B cell (primary cell): ENCODE data around the gene NOA1. TPM values are rescaled to one million over a fixed set of nuclear protein-coding genes. Genes with fewer than 3 reads are reported as not detected.

Experiments used
- ATAC-seq: fragments of 200-7000 bp; cut with Tn5 transposase; one replicate; pipeline ENCODE4 v1.10.0; 2021; ENCODE audit warnings: low read depth, mild to moderate bottlenecking, moderate number of reproducible peaks, moderate library complexity
- CTCF ChIA-PET: fragments of 350-600 bp; sonication (Branson Sonifier 250); formaldehyde crosslinking; loops from one replicate; lab custom pipeline; 2021; ENCODE audit warnings: antibody characterized with exemption, inconsistent platforms; lab: Charles Lee
- POLR2A ChIA-PET: fragments of 350-600 bp; sonication (Branson Sonifier 250); formaldehyde crosslinking; loops from one replicate; lab custom pipeline; 2021; ENCODE audit warnings: antibody characterized with exemption; lab: Charles Lee
- DNase-seq: peaks from one replicate; pipeline ENCODE4 v3.0.0; 2013
- H2AFZ ChIP-seq: 2 replicates; pipeline ENCODE4 v1.6.1; 2012; ENCODE audit warnings: mild to moderate bottlenecking, low read depth, low read length; ENCODE audit not compliant: insufficient read depth, poor library complexity, severe bottlenecking
- H3K27ac ChIP-seq, 2 donors: 1 replicate in 1 of 2; 2 replicates in 1 of 2; pipeline ENCODE4 v1.5.1; 2012 to 2013; ENCODE audit warnings: low read length in 2 of 2, mild to moderate bottlenecking in 2 of 2, moderate library complexity in 1 of 2
- H3K27me3 ChIP-seq, 4 experiments: fragments of 200-600 bp in 1 of 4; sonication (generic) in 1 of 4; replicated peaks in 1 of 4; 1 replicate in 2 of 4; 2 replicates in 2 of 4; pipeline versions ENCODE4 v1.6.1 to v1.7.0; 2013 to 2016; ENCODE audit warnings: low read length in 3 of 4, mild to moderate bottlenecking in 2 of 4, mixed read lengths in 1 of 4, moderate library complexity in 1 of 4; ENCODE audit not compliant: insufficient read depth in 4 of 4, control insufficient read depth in 3 of 4; ENCODE audit errors: control extremely low read depth in 1 of 4
- H3K36me3 ChIP-seq, 2 experiments: replicated peaks in 1 of 2; 1 replicate in 1 of 2; 2 replicates in 1 of 2; pipeline versions ENCODE4 v1.6.1 to v1.7.1; 2013; ENCODE audit warnings: low read length in 1 of 2; ENCODE audit not compliant: insufficient read depth in 2 of 2, control insufficient read depth in 1 of 2; ENCODE audit errors: control extremely low read depth in 1 of 2, extremely low read depth in 1 of 2
- H3K4me1 ChIP-seq, 2 donors: fragments of 200-600 bp in 1 of 2; sonication (generic) in 1 of 2; 1 replicate in 1 of 2; 2 replicates in 1 of 2; pipeline versions ENCODE4 v1.5.1 to v1.6.1; 2013 to 2017; ENCODE audit warnings: low read length in 2 of 2; ENCODE audit not compliant: control insufficient read depth in 2 of 2, insufficient read depth in 2 of 2
- H3K4me2 ChIP-seq: replicated peaks from 2 replicates; pipeline ENCODE3; 2012; ENCODE audit warnings: mild to moderate bottlenecking, low read depth, low read length; ENCODE audit not compliant: poor library complexity, severe bottlenecking
- H3K4me3 ChIP-seq, 5 experiments: fragments of 200-600 bp in 1 of 5; sonication (generic) in 1 of 5; 1 replicate in 3 of 5; 2 replicates in 2 of 5; pipeline versions ENCODE4 v1.5.1 to v1.7.0; 2011 to 2016; ENCODE audit warnings: low read length in 4 of 5, mild to moderate bottlenecking in 4 of 5, low read depth in 2 of 5, control low read depth in 1 of 5, moderate library complexity in 1 of 5; ENCODE audit not compliant: insufficient read depth in 1 of 5; ENCODE audit errors: control extremely low read depth in 1 of 5, extremely low read depth in 1 of 5
- H3K79me2 ChIP-seq: fragments of 200-600 bp; sonication (generic); one replicate; pipeline ENCODE4 v1.6.0; 2016; ENCODE audit warnings: low read length; ENCODE audit not compliant: control insufficient read depth, insufficient read depth
- H3K9ac ChIP-seq: fragments of 200-600 bp; sonication (generic); 2 replicates; pipeline ENCODE4 v1.6.1; 2017; ENCODE audit warnings: mild to moderate bottlenecking, low read length, moderate library complexity
- H3K9me3 ChIP-seq, 3 donors: one replicate each; pipeline versions ENCODE4 v1.6.1 to v1.7.1; 2013; ENCODE audit warnings: low read length in 2 of 3; ENCODE audit not compliant: control insufficient read depth in 2 of 3, insufficient read depth in 1 of 3; ENCODE audit errors: control extremely low read depth in 1 of 3
- H4K20me1 ChIP-seq: 2 replicates; pipeline ENCODE4 v1.6.0; 2012; ENCODE audit warnings: mild to moderate bottlenecking, low read length; ENCODE audit not compliant: insufficient read depth, control insufficient read depth, poor library complexity, severe bottlenecking
- H3K27ac Mint-ChIP-seq: one replicate; pipeline ENCODE4 v1.8.0; 2021; ENCODE audit warnings: mixed read lengths
- H3K27me3 Mint-ChIP-seq: one replicate; pipeline ENCODE4 v1.8.0; 2021; ENCODE audit warnings: mixed read lengths
- H3K4me1 Mint-ChIP-seq: one replicate; pipeline ENCODE4 v1.8.0; 2021; ENCODE audit warnings: mixed read lengths
- H3K4me3 Mint-ChIP-seq: one replicate; pipeline ENCODE4 v1.8.0; 2021; ENCODE audit warnings: mixed read lengths
- H3K9me3 Mint-ChIP-seq: one replicate; pipeline ENCODE4 v1.8.0; 2022; ENCODE audit warnings: mixed read lengths; ENCODE audit not compliant: insufficient read depth
- CTCF ChIP-seq: fragments of 200-600 bp; IDR thresholded peaks from one replicate; pipeline ENCODE4 v1.8.0; 2022; ENCODE audit warnings: antibody characterized with exemption, mild to moderate bottlenecking
- EZH2 ChIP-seq: IDR thresholded peaks from 2 replicates; pipeline ENCODE4 v1.6.1; 2012; ENCODE audit warnings: borderline replicate concordance, low read depth, mild to moderate bottlenecking, moderate library complexity, low read length; ENCODE audit not compliant: insufficient read depth, poor library complexity, severe bottlenecking
- WGBS: methylation state at CpG from one replicate; pipeline ENCODE4 v1.1.5; 2013; ENCODE audit warnings: missing lambda C conversion rate; ENCODE audit not compliant: insufficient coverage; 5-methylcytosine and 5-hydroxymethylcytosine counted together
- intact Hi-C: fragments of 100-400 bp; cut with micrococcal nuclease; formaldehyde crosslinking; loops from one replicate; pipeline ENCODE4 v1.10.0; 2022
- polyA plus RNA-seq: library from polyadenylated mRNA; depleted of rRNA; stranded (reverse); fragments of >200 nt; gene quantifications from 2 replicates; pipeline ENCODE4 v1.2.3, GENCODE V29; 2012
- total RNA-seq, 2 donors: library from RNA; stranded (reverse); fragments of 120-200 nt in 1 of 2; gene quantifications; 1 replicate in 1 of 2; 2 replicates in 1 of 2; pipeline versions ENCODE4 v1.2.3 to v1.2.4, GENCODE V29; 2013 to 2022

The NOA1 gene
- total and polyA plus RNA-seq, 2 donors (not counting 1 experiment from before 2014, with no cell fraction given), result 17.4 to 22.7 TPM

GRCh38 chr4:57020467-57021101 lies 43.2 kb upstream of the NOA1 start:
- no peaks in the 10 kb centered on the region for H3K4me1 Mint-ChIP-seq
- Histone ChIP-seq H3K4me1 (no peaks in the 10 kb centered on the region), H3K9me3 (no peaks in the 10 kb centered on the region), H3K79me2 (no peaks in the 10 kb centered on the region), H3K4me2 (no peak overlapping the region), H2AFZ (no peak overlapping the region), H3K9ac (no peak overlapping the region), H3K36me3 (peaks cover 16 to 85% of the 10 kb centered on the region in 2 experiments), H3K27me3 (no peaks in the 10 kb centered on the region), H3K27ac (no peak overlapping the region), H4K20me1 (no peaks in the 10 kb centered on the region), H3K4me3 (no peak overlapping the region)
- ATAC-seq, result no peak
- no CpG with 5 or more reads among the region's 5 CpGs for whole genome bisulfite sequencing
- TF ChIP-seq EZH2 (no peak), CTCF (no peak)
- CTCF ChIA-PET, result no interaction called here
- no peaks in the 10 kb centered on the region for H3K9me3 Mint-ChIP-seq
- no peak overlapping the region for H3K4me3 Mint-ChIP-seq
- POLR2A ChIA-PET, result no interaction called here
- no peaks in the 10 kb centered on the region for H3K27me3 Mint-ChIP-seq
- no peak overlapping the region for H3K27ac Mint-ChIP-seq
- DNase-seq, result no peak
- intact Hi-C loops, result no loop called here

- H3K9ac ChIP-seq, result no peak overlapping the region
- ChIA-PET CTCF (no interaction called here), POLR2A (no interaction called here)
- H3K4me2 ChIP-seq, result no peak overlapping the region
- DNase-seq (no peak), ATAC-seq (no peak)
- H3K79me2 ChIP-seq, result no peaks in the 10 kb centered on the region
- Mint-ChIP-seq H3K9me3 (no peaks in the 10 kb centered on the region), H3K4me1 (no peaks in the 10 kb centered on the region), H3K27me3 (no peaks in the 10 kb centered on the region), H3K4me3 (no peak overlapping the region), H3K27ac (peak overlapping the region; percentile 10)
- H4K20me1 ChIP-seq, result no peaks in the 10 kb centered on the region
- H3K36me3 ChIP-seq, result peaks cover 13 to 85% of the 10 kb centered on the region in 2 experiments
- TF ChIP-seq EZH2 (no peak), CTCF (no peak)
- no peaks in the 10 kb centered on the region for H3K27me3 ChIP-seq
- no peak overlapping the region for H3K4me3 ChIP-seq
- H3K4me1 ChIP-seq, result no peaks in the 10 kb centered on the region
- H3K9me3 ChIP-seq, result no peaks in the 10 kb centered on the region
- no peak overlapping the region for H3K27ac ChIP-seq
- intact Hi-C loops, result no loop called here
- H2AFZ ChIP-seq, result no peak overlapping the region
Observed at GRCh38 chr4:57018980-57019379, 41.6 kb upstream of the NOA1 start.
